Activated naive CD4-positive, alpha-beta T cell treated with Interleukin-2 at 50 U/mL for 16 hours (primary cell): Measurements from ENCODE around the gene BLM.
A peak's percentile ranks its signal among the peaks of the same experiment; 100 is the strongest.
"Not testable (repeated sequence)": the region's sequence is repeated elsewhere in the genome, so short reads cannot be mapped to it uniquely, and the experiment has no call there.

Experiments used
- DNase-seq: peaks from one replicate; pipeline ENCODE4 v3.0.0-alpha.2; 2020

BLM gene

DNA sequence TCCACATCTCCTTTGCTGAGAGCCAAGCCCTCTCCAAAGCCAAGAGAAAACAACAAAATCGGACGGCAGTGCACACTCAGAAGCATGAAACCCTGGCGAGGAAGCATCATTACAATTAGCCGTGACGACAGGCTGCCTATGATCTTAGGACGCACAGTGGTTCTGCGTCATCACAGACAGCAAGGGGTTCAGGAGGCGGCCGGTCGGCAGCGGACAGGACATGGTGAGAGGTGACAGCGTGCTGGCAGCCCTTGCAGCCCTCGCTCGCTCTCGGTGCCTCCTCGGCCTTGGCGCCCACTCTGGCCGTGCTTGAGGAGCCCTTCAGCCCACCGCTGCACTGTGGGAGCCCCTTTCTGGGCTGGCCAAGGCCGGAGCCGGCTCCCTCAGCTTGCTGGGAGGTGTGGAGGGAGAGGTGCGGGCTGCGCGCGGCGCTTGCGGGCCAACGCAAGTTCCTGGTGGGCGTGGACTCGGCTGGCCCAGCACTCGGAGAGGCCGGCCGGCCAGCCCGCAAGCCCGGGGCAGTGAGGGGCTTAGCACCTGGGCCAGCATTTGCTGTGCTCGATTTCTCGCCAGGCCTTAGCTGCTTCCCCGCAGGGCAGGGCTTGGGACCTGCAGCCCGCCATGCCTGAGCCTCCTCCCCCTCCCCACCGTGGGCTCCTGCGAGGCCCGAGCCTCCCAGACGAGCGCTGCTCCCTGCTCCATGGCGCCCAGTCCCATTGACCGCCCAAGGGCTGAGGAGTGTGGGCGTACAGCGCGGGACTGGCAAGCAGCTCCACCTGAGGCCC, 108.2 kb downstream of the BLM start:
- DNase-seq, result not testable (repeated sequence)

- not testable (repeated sequence) for DNase-seq
Observed at GRCh38 chr15:90826206-90826885, 109.2 kb downstream of the BLM start.

DNA sequence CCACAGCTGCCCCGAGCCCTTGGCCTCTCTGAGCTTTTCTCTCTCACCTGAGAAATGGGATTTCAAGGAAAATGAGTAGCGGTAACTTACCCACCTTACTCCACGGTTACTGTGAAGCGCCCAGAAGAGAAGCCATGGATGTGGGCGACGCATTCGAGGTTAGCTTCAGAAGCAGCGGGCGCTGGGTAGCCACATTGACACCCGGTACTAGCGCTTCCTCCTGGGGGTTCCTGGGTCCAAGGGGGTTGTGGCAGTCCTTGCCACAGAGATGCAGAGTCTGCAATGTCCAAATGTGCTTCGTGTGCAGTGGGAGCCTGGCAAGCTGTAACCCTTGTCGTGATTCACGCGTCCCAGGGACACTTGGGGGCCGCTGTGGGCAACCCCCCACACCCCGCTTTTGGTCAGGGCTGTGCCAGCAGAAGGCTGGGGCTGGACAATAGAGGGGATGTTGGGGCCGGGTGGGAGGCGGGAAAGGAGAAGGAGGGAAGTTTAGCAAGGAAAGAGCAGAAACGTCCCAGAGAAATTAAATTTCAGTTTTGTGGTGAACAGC, 109.8 kb downstream of the BLM start:
- no peak for DNase-seq

DNA sequence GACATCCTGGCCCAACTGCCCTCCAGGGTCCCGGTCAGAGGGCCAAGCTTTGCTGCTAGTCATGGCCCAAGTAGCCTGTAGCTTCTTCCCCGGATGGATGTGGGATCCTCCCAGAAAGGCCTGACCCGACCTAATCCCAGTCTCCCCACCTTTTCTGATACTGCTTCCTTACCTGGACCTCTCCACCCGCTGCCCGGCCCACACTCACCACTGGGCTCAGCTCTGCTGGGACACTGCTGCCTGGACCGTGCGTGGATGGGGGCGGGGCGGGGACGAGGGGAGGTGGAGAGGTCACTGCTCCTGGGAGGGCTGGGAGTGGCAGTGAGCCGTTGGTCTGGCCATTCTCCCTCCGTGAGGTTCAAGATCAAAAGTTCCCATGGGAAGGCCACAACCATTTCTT, 111.0 kb downstream of the BLM start:
- DNase-seq, result no peak

GRCh38 chr15:90829126-90829525, 112.0 kb downstream of the BLM start:
- DNase-seq, result no peak

DNA sequence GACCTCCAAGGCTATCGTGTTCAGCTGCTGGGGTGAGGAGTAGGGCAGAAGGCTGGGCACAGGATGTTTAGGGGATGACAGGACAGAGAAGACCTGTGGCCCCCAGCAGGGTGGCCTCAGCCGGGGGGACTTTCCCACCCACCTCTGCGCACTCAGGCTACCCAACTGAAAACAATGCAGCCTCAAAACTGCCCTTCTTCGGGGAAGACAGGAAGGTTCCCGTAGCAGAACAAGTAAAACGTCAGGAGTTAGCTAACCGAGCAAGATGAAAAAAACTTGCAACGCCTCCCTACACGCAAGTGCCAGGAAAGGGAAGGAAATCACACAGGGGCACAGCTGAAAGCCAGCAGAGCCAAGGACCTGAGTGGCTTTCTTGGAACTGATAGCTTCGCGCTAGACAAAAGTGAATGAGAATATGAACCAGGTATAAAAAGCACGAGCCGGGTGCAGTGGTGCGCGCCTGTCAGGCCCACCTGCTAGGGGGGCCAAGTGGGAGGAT, 112.8 kb downstream of the BLM start:
- peak; percentile 60 for DNase-seq

DNA sequence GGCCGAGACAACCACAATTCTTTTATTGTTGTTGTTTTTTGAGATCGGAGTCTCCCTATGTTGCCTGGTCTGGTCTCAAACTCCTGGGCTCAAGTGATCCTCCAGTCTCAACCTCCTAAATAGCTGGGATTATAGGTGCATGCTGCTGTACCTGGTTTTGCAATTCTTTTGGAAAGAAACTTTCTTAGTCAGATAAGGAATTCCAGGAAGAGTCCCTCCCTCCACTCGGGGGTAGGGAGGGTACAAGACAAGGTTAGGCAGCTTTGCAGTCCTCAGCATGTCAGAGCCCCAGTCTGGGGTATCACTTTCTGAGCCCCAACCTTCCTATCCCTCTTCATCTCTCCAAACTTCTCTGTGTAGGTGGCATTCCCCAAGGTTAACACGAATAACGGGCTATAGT, 117.5 kb downstream of the BLM start:
- no peak for DNase-seq

GRCh38 chr15:90836296-90836871, 119.2 kb downstream of the BLM start:
- no peak for DNase-seq

GRCh38 chr15:90837094-90837493, 119.9 kb downstream of the BLM start:
- DNase-seq, result peak; percentile 61

DNA sequence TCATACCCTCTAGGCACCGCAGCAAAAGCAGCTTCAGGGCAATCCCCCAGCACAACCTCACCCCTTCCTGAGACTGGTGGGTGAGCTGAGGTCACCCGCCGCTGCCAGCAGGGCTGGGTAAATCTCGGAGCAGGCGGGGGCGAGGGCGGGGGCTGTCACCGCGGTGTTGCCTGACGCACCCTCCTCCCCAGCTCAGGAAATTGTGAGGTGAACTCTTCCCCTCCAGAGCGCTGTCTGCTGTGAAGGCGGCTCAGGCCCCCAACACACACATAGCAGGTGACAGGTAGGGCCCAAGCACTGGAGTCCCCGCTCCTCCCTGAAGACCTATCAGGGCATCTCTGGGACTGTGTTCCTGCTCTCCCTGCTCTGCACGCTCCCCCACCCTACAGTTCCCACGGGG, 121.0 kb downstream of the BLM start:
- peak; percentile 92 for DNase-seq

DNA sequence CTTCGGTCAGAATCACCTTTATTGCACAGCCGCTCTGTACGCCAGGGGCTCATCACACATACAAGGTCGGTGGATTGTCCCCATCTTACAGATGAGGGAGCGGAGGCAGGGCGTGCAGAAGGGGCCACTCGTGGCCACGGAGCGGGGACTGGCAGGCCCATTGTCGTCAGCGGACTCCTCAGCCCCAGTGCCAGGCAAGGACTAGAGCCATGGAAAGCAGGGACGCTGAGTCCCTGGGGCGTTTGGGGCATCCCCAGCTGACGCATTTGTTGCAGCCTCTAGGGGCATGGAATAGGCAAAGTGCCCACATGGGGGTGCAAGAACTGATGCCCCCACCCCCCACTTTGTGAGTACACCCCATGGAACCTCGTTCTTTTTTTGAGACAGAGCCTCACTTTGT, 121.4 kb downstream of the BLM start:
- peak; percentile 25 for DNase-seq

DNA sequence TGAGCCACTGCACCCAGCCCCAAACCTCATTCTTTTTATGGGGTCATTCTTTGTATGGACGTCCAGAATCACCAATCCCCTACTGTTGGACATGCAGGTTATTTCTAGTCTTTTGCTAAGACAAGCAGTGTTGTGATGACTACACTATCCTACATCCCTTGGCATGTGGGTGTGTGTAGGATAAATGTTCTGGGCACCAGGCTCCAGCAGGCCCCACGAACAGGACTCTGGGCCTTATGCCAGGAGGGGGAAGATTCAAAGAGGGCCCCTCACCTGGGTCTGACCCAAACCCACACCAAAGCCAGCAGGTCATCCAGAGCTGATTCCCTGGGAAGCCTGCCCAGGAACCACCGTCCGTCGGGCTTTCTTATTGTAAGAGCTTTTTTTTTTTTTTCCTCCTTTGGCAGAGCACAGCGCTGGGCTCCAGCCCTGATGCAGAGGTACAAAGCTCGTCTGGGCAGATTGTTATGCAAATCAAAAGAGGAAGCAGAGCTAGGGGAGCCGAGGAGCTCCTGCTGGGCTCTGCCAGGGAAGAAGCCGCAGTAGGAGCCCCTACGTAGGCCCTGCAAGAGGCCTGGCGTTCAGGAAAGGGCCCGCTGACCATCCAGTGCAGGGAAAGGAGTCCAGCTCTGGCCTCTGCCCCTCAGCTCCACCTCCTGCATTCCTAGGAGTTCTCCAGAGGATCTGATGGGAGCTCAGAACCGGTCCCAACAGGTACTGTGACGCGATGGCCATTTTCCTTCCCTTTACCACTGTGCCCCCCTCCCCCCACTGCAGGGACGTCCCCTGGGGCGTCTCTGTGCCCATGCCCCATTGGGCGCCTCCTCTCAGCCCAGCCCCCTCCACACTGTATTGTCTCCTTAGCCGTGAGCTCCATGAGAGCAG, 122.3 kb downstream of the BLM start:
- no peak for DNase-seq

GRCh38 chr15:90840157-90840855, 123.2 kb downstream of the BLM start:
- no peak for DNase-seq

DNA sequence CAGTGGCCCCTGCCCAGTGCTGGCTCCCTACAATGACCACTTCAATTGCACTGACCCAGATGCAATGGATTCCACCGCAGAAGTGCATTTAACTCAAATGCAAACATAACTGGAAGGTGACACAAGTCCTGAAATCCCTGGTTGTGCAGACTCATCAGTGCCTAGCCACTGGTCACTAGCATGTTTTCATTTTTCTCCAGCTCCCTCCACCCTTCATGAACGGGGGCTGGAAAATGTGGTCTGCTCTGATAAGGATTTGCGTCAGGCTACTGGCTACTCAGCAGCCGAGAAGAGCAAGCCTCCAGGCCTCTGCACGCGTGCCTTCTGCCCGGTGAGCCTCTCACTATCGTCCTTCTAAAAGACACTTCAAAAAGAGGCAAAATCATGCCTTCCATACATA, 123.8 kb downstream of the BLM start:
- no peak for DNase-seq

DNA sequence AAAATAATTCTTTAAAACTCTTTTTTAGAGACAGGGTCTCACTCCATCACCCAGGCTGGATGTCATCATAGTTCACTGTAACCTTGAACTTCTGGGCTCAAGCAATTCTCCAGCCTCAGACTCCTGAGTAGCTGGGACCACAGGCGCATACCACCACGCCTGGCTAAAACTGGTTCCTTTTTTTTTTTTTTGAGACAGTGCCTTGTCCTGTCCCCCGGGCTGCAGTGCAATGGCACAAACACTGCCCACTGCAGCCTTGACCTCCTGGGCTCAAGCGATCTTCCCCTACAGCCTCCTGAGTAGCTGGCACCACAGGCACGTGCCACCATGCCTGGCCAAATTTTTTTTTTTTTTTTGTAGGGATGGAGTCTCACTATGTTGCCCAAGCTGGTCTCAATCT, 127.5 kb downstream of the BLM start:
- DNase-seq, result no peak

DNA sequence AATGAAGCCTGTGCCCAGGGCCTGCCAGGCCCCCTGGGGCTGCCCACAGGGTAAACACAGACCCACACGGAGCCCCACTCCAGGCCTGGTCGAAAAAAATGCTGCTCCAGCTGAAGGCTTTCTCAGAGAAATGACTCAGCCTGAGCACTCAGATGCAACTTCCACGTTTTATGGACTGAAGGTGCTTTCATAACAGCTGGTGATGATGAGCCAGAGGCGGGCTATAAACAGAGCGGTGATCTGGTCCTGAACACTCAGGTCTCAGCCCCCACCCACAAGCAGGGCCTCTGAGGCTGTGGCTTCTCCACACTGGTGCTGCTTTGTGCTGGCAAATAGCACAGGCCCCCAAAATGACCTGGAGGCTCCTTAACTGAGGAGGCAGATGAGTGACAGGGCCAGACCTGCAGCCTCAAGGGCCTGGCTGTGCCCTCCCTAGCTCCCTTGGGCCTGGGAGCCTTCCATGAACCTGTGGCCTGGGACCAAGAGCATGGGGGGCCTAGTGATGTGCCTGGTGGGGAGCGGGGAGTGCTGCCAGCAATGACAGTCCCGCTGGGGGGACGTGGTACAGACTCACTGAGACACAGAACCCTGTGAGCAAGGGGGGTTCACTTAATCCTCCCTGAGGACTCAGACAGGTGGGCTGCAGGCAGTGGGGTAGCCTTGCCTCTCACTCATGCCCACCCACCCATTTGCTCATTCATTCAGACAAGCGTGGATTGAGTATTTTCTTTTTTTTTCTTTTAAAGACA, 128.2 kb downstream of the BLM start:
- peak; percentile 65 for DNase-seq

GRCh38 chr15:90849424-90849823, 132.3 kb downstream of the BLM start:
- DNase-seq, result not testable (repeated sequence)

GRCh38 chr15:90851114-90851513, 134.0 kb downstream of the BLM start:
- peak; percentile 40 for DNase-seq

DNA sequence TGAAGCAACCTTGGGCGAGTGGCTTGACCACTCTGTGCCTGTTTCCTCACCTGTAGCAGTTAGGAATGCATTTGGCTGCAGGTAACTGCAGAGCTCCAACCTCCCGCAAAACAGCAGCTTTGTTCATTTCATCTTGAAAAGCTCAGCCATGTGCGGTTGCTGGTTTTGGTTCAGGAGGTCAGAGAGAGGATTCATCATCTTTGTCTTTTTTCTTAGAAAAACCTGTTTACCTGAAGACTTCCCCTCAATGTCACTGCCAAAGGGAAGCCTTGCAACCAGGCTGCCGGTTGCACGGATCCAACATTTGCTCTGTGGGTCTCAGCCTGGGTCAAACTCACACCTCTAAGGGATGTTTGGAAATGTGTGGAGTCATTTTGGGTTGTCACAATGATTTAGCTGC, 134.8 kb downstream of the BLM start:
- DNase-seq, result no peak

- no peak for DNase-seq
Observed at GRCh38 chr15:90855139-90855538, 138.0 kb downstream of the BLM start.

GRCh38 chr15:90857337-90857736, 140.2 kb downstream of the BLM start:
- no peak for DNase-seq
